ENCODE results near the gene ZNF296. TPM values are rescaled to one million over a fixed set of nuclear protein-coding genes. Genes with fewer than 3 reads are reported as not detected.
"Not testable (repeated sequence)": the region's sequence is repeated elsewhere in the genome, so short reads cannot be mapped to it uniquely, and the experiment has no call there.

Gene ZNF296
- total RNA-seq, 1 experiment from 2014 or later, result 2.6 TPM

- Histone ChIP-seq H3K36me3 (replicated peaks; ENCODE audit: control insufficient read depth, insufficient read depth, low read length) (no peaks in the 10 kb centered on the region), H3K4me3 (ENCODE audit: insufficient read depth, low read depth, low read length) (no peak overlapping the region), H3K27me3 (ENCODE audit: control insufficient read depth, insufficient read depth, low read length) (no peaks in the 10 kb centered on the region)
- DNase-seq, result no peak
Observed at GRCh38 chr19:45112111-45112827, 36.0 kb upstream of the ZNF296 start.

GRCh38 chr19:45110851-45111266 lies 34.6 kb upstream of the ZNF296 start:
- H3K27me3 ChIP-seq (ENCODE audit: control insufficient read depth, insufficient read depth, low read length), result no peaks in the 10 kb centered on the region
- no peaks in the 10 kb centered on the region for H3K36me3 ChIP-seq (replicated peaks; ENCODE audit: control insufficient read depth, insufficient read depth, low read length)
- H3K4me3 ChIP-seq (ENCODE audit: insufficient read depth, low read depth, low read length), result no peak overlapping the region
- DNase-seq, result no peak

GRCh38 chr19:45107621-45108150 lies 31.4 kb upstream of the ZNF296 start:
- DNase-seq, result no peak
- no peaks in the 10 kb centered on the region for H3K27me3 ChIP-seq (ENCODE audit: control insufficient read depth, insufficient read depth, low read length)
- no peak overlapping the region for H3K4me3 ChIP-seq (ENCODE audit: insufficient read depth, low read depth, low read length)
- no peaks in the 10 kb centered on the region for H3K36me3 ChIP-seq (replicated peaks; ENCODE audit: control insufficient read depth, insufficient read depth, low read length)

- H3K4me3 ChIP-seq (ENCODE audit: insufficient read depth, low read depth, low read length); H3K27me3 ChIP-seq (ENCODE audit: control insufficient read depth, insufficient read depth, low read length); DNase-seq; H3K36me3 ChIP-seq (replicated peaks; ENCODE audit: control insufficient read depth, insufficient read depth, low read length): not testable (repeated sequence)
Observed at GRCh38 chr19:45106363-45106762, 30.1 kb upstream of the ZNF296 start.

GRCh38 chr19:45104658-45105349 lies 28.5 kb upstream of the ZNF296 start:
- Histone ChIP-seq H3K36me3 (replicated peaks; ENCODE audit: control insufficient read depth, insufficient read depth, low read length) (no peaks in the 10 kb centered on the region; the same call in 1 of the 2 replicates), H3K27me3 (ENCODE audit: control insufficient read depth, insufficient read depth, low read length) (no peaks in the 10 kb centered on the region), H3K4me3 (ENCODE audit: insufficient read depth, low read depth, low read length) (no peak overlapping the region)
- DNase-seq, result no peak

DNA sequence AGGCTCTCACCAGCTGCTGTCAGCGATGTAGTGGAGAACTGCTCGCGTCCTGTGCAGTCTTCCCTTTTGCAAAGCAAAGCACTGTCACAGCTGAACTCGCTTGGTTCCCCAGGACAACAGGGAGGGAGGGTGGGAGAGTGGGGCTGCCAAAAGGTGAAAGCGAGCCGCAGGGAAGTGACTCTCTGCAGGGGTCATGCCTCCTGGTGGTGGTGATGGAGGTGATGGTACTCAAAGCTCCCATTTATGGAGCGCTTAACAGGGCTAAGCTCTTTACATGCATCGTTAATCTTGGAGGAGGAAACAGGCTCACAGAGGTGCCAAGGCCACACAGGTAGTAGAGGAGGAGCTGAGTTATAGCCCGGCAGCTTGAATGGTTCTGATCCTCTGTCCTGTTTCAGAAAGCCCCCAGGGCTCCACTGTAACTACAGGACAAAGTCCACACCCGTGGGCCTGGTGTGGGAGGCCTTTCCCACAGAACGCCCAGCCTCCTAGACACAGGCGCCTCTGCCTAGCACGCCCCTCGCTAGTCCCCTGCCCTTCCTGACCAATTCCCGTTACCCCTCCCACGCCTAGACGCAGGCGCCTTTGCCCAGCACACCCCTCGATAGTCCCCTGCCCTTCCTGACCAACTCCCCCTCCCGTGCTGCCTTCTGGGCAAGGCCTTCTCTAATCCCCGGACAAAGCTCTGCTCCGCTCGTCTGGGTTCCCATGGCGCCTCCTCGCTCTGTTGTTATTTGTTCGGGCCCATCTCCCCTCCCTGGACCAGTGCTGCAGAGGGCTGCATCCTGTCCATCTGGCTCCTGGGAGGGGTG lies 27.4 kb upstream of the ZNF296 start:
- peak; percentile 81 for DNase-seq
- H3K4me3 ChIP-seq (ENCODE audit: insufficient read depth, low read depth, low read length), result no peak overlapping the region
- no peaks in the 10 kb centered on the region for H3K27me3 ChIP-seq (ENCODE audit: control insufficient read depth, insufficient read depth, low read length)
- no peaks in the 10 kb centered on the region; the same call in 1 of the 2 replicates for H3K36me3 ChIP-seq (replicated peaks; ENCODE audit: control insufficient read depth, insufficient read depth, low read length)

GRCh38 chr19:45103156-45103507 lies 26.9 kb upstream of the ZNF296 start:
- DNase-seq, result peak; percentile 70
- no peaks in the 10 kb centered on the region; the same call in 1 of the 2 replicates for H3K36me3 ChIP-seq (replicated peaks; ENCODE audit: control insufficient read depth, insufficient read depth, low read length)
- no peaks in the 10 kb centered on the region for H3K27me3 ChIP-seq (ENCODE audit: control insufficient read depth, insufficient read depth, low read length)
- H3K4me3 ChIP-seq (ENCODE audit: insufficient read depth, low read depth, low read length), result no peak overlapping the region

DNA sequence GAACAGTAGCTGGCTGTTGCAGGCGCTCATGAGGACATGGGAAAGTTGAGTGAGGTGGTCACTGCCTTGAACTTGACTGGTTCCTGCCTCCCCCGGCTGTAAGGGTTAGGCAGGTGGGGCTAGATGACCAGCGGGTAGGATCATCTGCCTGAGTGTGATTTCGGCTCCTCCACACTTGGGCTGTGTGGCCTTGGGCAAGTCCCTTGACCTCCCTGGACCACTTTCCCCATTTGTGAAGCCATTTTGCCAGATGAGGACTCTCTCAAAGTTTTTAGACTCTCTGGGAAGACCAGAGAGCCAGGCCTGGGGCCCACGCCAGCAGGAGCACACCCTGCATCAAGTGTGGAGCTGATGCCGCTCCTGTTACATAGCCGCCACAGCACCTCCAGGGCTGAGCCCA lies 26.2 kb upstream of the ZNF296 start:
- DNase-seq, result no peak
- no peaks in the 10 kb centered on the region for H3K27me3 ChIP-seq (ENCODE audit: control insufficient read depth, insufficient read depth, low read length)
- H3K4me3 ChIP-seq (ENCODE audit: insufficient read depth, low read depth, low read length), result no peak overlapping the region
- H3K36me3 ChIP-seq (replicated peaks; ENCODE audit: control insufficient read depth, insufficient read depth, low read length), result no peaks in the 10 kb centered on the region; the same call in 1 of the 2 replicates

- H3K27me3 ChIP-seq (ENCODE audit: control insufficient read depth, insufficient read depth, low read length), result no peaks in the 10 kb centered on the region
- peak; percentile 49 for DNase-seq
- no peak overlapping the region for H3K4me3 ChIP-seq (ENCODE audit: insufficient read depth, low read depth, low read length)
- H3K36me3 ChIP-seq (replicated peaks; ENCODE audit: control insufficient read depth, insufficient read depth, low read length), result no peaks in the 10 kb centered on the region; the same call in 1 of the 2 replicates
Observed at GRCh38 chr19:45101806-45102205, 25.5 kb upstream of the ZNF296 start.

DNA sequence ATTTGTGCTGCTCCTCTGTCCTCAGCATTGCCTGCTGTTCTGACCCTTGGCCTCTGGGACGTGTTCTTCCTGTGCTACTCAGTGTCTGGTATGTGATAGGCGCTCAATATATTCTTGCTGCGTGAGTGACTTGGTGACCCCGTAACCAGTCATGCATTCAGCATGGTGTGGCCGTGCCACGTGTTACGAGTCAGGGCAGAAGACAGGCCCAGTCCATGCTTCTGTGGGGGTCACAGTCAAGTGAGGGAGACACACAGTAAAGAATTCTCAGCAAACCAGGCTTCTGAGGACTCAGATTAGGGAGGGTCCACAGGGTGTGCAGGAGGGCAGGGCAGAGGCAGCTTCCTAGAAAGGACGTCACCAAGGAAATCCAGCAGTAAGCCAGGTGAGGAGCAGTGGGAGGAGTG lies 24.6 kb upstream of the ZNF296 start:
- H3K27me3 ChIP-seq (ENCODE audit: control insufficient read depth, insufficient read depth, low read length), result no peaks in the 10 kb centered on the region
- DNase-seq, result no peak
- no peak overlapping the region for H3K4me3 ChIP-seq (ENCODE audit: insufficient read depth, low read depth, low read length)
- no peaks in the 10 kb centered on the region; the same call in 1 of the 2 replicates for H3K36me3 ChIP-seq (replicated peaks; ENCODE audit: control insufficient read depth, insufficient read depth, low read length)

DNA sequence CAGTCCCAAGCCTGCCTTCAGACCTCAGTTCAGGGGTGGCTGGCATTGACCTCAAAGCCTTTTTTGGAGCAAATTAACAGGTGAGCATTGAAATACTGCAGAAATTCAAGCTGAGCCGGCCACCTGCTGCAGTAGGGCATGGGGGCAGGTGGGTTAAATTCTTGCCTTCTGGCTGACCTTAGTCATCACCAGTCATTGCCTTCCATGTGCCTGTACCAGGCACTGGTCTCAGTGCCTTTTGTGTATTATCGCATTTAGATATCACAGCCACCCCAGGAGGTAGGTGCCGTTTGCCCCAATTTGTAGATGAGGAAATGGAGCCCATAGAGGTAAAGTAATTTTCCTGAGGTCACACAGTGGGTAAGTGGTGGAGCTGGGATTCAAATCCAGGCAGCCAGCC lies 23.9 kb upstream of the ZNF296 start:
- Histone ChIP-seq H3K36me3 (replicated peaks; ENCODE audit: control insufficient read depth, insufficient read depth, low read length) (no peaks in the 10 kb centered on the region; the same call in 1 of the 2 replicates), H3K27me3 (ENCODE audit: control insufficient read depth, insufficient read depth, low read length) (no peaks in the 10 kb centered on the region), H3K4me3 (ENCODE audit: insufficient read depth, low read depth, low read length) (no peak overlapping the region)
- no peak for DNase-seq

DNA sequence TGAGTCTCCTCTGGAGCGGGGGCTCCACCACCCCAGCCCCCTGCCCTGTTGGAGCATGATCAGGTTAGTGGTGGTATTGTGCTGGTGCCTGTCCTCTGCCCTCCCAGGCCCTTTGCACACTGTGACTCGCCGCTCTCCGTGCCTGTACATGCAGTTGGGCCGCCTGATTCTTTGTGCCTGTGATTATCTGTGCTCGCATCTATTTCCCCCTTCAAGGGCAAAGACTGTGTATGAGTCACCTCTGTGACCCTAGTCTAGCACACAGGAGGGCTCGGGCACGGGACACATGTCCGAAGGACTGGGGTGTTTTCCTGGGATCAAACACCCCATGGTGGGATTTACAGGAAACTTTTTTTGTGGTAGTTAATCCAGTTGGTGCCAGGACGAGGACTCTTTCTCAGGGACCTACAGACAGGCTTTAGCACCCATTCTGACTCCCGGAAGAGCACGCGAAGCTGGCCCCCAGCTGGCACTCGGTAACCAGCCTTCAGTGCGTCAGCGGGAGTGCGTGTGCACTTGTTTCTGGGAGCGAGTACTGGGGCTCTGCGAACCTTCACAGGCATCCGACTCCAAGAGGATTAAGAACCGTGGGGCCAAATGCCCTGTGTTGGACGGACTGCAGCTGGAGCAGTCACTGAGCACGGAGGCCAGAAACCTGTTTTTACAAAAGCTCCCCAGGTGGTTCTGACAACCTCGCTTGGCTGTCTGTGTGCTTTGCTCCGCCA lies 23.4 kb upstream of the ZNF296 start:
- H3K27me3 ChIP-seq (ENCODE audit: control insufficient read depth, insufficient read depth, low read length), result no peaks in the 10 kb centered on the region
- peak; percentile 71 for DNase-seq
- no peak overlapping the region for H3K4me3 ChIP-seq (ENCODE audit: insufficient read depth, low read depth, low read length)
- no peaks in the 10 kb centered on the region; the same call in 1 of the 2 replicates for H3K36me3 ChIP-seq (replicated peaks; ENCODE audit: control insufficient read depth, insufficient read depth, low read length)

DNA sequence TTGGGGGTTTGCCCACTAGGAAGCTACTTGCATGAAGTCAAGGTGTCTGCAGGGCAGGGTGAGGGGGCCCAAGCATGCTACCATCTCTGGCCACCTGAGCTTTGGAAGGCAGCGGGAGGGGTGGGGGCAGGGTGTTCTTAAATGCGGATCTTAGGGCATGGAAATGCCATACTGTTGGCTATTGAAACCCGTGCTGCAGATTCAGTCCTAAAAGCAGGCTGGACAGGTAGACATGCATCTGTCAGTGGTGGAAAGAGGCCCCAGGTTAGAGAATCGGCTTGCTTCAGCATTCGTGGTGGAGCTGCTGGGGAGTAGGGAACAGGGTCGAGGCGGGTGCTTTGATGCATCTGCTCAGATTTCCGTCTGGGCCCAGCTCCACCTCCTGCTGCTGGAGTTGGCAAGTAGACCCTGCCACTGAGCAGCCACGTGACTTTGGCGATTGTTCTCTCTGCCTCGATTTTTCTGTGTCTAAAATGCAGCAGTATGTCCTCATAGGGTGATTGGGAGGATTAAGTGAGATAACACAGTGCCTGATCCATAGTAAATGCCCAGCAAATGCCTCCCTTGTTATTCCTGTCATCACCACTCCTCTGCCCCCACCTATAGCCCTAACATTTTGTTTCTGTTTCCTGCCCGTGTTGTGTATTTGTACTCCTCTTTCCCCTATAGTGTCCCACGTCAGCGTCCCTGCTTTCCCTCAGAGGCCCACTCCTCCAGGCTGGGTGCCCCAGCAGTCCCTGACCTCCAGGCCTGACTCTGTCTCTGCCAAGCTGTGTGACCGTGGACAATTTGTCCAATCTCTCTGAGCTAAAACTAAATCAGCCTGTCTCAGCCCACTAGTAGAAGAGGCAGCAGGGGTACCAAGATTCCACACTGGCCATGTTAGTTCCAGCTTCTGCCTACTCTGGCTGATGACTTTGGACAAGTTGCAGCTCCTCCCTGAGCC lies 22.5 kb upstream of the ZNF296 start:
- Histone ChIP-seq H3K36me3 (replicated peaks; ENCODE audit: control insufficient read depth, insufficient read depth, low read length) (no peaks in the 10 kb centered on the region; the same call in 1 of the 2 replicates), H3K4me3 (ENCODE audit: insufficient read depth, low read depth, low read length) (no peak overlapping the region), H3K27me3 (ENCODE audit: control insufficient read depth, insufficient read depth, low read length) (no peaks in the 10 kb centered on the region)
- DNase-seq, result no peak

Data from H7 (cell line).